ENCODE data around the gene FAM117B.

FAM117B gene

DNA sequence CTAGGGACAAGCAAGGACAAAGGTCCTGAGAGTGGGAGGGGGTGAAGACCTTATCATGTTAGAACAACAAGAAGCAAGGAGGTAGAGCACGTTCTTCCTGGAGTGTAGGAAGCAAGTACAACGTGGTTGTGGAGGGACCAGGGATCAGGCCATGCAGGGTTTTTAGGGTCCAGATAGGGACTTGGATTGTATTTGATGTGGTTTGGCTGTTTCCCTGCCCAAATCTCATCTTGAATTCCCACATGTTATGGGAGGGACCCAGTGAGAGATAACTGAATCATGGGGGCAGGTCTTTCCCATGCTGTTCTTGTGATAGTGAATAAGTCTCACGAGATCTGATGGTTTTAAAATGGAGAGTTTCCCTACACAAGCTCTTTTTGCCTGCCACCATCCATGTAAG lies 183.6 kb downstream of the FAM117B start:
- DNase-seq: no peak
